Measurements from ENCODE around the gene ARX.

- no peak for TF ChIP-seq CTCF (IDR thresholded peaks at IDR 0.05)
- TF ChIP-seq POLR2A (IDR thresholded peaks at IDR 0.05), result no peak
These were observed 34.2 kb upstream of the ARX start for GRCh38 chrX:25049971-25050370.

Data from body of pancreas (tissue), 4 donors.